GM23338 (cell line): Measurements from ENCODE around the gene XKR8. TPM values are rescaled to one million over a fixed set of nuclear protein-coding genes. Genes with fewer than 3 reads are reported as not detected.

Experiments
- ATAC-seq: fragments of 200-7000 bp; cut with Tn5 transposase; 3 replicates; pipeline ENCODE4 v1.9.1; 2020
- DNase-seq: peaks from one replicate; pipeline ENCODE4 v3.0.0-alpha.2; 2015; ENCODE audit warnings: low spot score
- H2AFZ ChIP-seq: fragments of 200-600 bp; sonication (generic); 2 replicates; pipeline ENCODE4 v1.8.0; 2016; ENCODE audit warnings: antibody characterized with exemption, mild to moderate bottlenecking, moderate library complexity
- H3F3A ChIP-seq: fragments of 200-600 bp; sonication (generic); replicated peaks from 2 replicates; pipeline ENCODE4 v1.8.0; 2017; ENCODE audit warnings: antibody characterized with exemption, mixed run types, low read depth
- H3K27ac ChIP-seq: fragments of 200-600 bp; sonication (generic); 2 replicates; pipeline ENCODE4 v1.6.1; 2016; ENCODE audit warnings: low read depth
- H3K27me3 ChIP-seq: fragments of 200-600 bp; sonication (generic); 2 replicates; pipeline ENCODE4 v1.8.0; 2016; ENCODE audit warnings: mild to moderate bottlenecking, mixed run types, moderate library complexity; ENCODE audit not compliant: insufficient read depth
- H3K36me3 ChIP-seq: fragments of 200-600 bp; sonication (generic); 2 replicates; pipeline ENCODE4 v1.8.0; 2016; ENCODE audit warnings: mild to moderate bottlenecking; ENCODE audit not compliant: insufficient read depth
- H3K4me1 ChIP-seq: fragments of 200-600 bp; sonication (generic); 2 replicates; pipeline ENCODE4 v1.8.0; 2016; ENCODE audit warnings: mild to moderate bottlenecking, moderate library complexity; ENCODE audit not compliant: insufficient read depth
- H3K4me2 ChIP-seq: fragments of 200-600 bp; sonication (generic); 2 replicates; pipeline ENCODE4 v1.7.1; 2017; ENCODE audit warnings: mixed run types
- H3K4me3 ChIP-seq: fragments of 200-600 bp; sonication (generic); 2 replicates; pipeline ENCODE4 v1.6.1; 2016; ENCODE audit warnings: mixed run types
- H3K79me2 ChIP-seq: fragments of 200-600 bp; sonication (generic); replicated peaks from 2 replicates; pipeline ENCODE4 v1.8.0; 2017; ENCODE audit warnings: mild to moderate bottlenecking; ENCODE audit not compliant: insufficient read depth
- H3K9me2 ChIP-seq: fragments of 200-600 bp; sonication (generic); 2 replicates; pipeline ENCODE4 v1.8.0; 2017; ENCODE audit not compliant: insufficient read depth
- H4K20me1 ChIP-seq: fragments of 200-600 bp; sonication (generic); replicated peaks from 2 replicates; pipeline ENCODE4 v1.8.0; 2017; ENCODE audit warnings: mild to moderate bottlenecking; ENCODE audit not compliant: insufficient read depth
- H3K27ac Mint-ChIP-seq: 2 replicates; pipeline ENCODE4 v1.8.0; 2020; ENCODE audit warnings: inconsistent platforms, mild to moderate bottlenecking, moderate library complexity, mixed read lengths
- H3K27me3 Mint-ChIP-seq: 3 replicates; pipeline ENCODE4 v1.8.0; 2022; ENCODE audit warnings: low read depth, mild to moderate bottlenecking, moderate library complexity, mixed read lengths, inconsistent platforms; ENCODE audit not compliant: insufficient read depth, poor library complexity
- H3K36me3 Mint-ChIP-seq: 3 replicates; pipeline ENCODE4 v1.8.0; 2021; ENCODE audit warnings: low read depth, mild to moderate bottlenecking, inconsistent platforms, moderate library complexity, mixed read lengths
- H3K4me1 Mint-ChIP-seq: 3 replicates; pipeline ENCODE4 v1.8.0; 2020; ENCODE audit warnings: mild to moderate bottlenecking, inconsistent platforms, mixed read lengths
- H3K4me3 Mint-ChIP-seq: 3 replicates; pipeline ENCODE4 v1.8.0; 2021; ENCODE audit warnings: moderate library complexity, mild to moderate bottlenecking, inconsistent platforms, mixed read lengths
- H3K9me3 Mint-ChIP-seq: 3 replicates; pipeline ENCODE4 v1.8.0; 2020; ENCODE audit warnings: moderate library complexity, mild to moderate bottlenecking, inconsistent platforms, mixed read lengths
- CREB1 ChIP-seq: fragments of 250-450 bp; sonication (Bioruptor Pico); IDR thresholded peaks from 2 replicates; pipeline ENCODE4 v1.5.0; 2020; ENCODE audit warnings: low read depth, mild to moderate bottlenecking, moderate library complexity
- EZH2 ChIP-seq: fragments of 200-600 bp; sonication (generic); IDR thresholded peaks from one replicate; pipeline ENCODE4 v1.8.0; 2017; ENCODE audit warnings: antibody characterized with exemption, mild to moderate bottlenecking, low read depth; ENCODE audit not compliant: unreplicated experiment
- EZH2phosphoT487 ChIP-seq: fragments of 200-600 bp; sonication (generic); IDR thresholded peaks from one replicate; pipeline ENCODE4 v1.8.1; 2018; ENCODE audit warnings: antibody characterized with exemption; ENCODE audit not compliant: unreplicated experiment
- JUNB ChIP-seq: IDR thresholded peaks from one replicate; pipeline ENCODE4 v1.6.1; 2016; ENCODE audit warnings: antibody characterized with exemption; ENCODE audit not compliant: unreplicated experiment
- NANOG ChIP-seq: IDR thresholded peaks from 2 replicates; pipeline ENCODE4 v1.6.1; 2016; ENCODE audit warnings: antibody characterized with exemption, borderline replicate concordance
- POLR2AphosphoS5 ChIP-seq: IDR thresholded peaks from 2 replicates; pipeline ENCODE4 v1.6.1; 2016; ENCODE audit warnings: antibody characterized with exemption, low read depth
- STAT1 ChIP-seq: IDR thresholded peaks from one replicate; pipeline ENCODE4 v1.6.1; 2016; ENCODE audit warnings: antibody characterized with exemption; ENCODE audit not compliant: unreplicated experiment
- ZNF114 ChIP-seq: fragments of 250-450 bp; sonication (Bioruptor Pico); IDR thresholded peaks from 2 replicates; pipeline ENCODE4 v1.5.0; 2020; ENCODE audit warnings: mild to moderate bottlenecking, moderate library complexity
- ZNF331 ChIP-seq: fragments of 250-450 bp; sonication (Bioruptor Pico); IDR thresholded peaks from 2 replicates; pipeline ENCODE4 v1.5.0; 2020; ENCODE audit warnings: low read depth, mild to moderate bottlenecking, moderate library complexity
- polyA plus RNA-seq: library from polyadenylated mRNA; unstranded; fragments of >200 nt; fragmentation: Nextera tagmentation; extraction: Ambion mirVana; gene quantifications from 2 replicates; pipeline ENCODE4 v1.2.1, GENCODE V29; 2016
- total RNA-seq: library from RNA; depleted of rRNA; stranded (reverse); fragments of >200 nt; shearing (Covaris generic); gene quantifications from 2 replicates; pipeline ENCODE4 v1.2.3, GENCODE V29; 2014
- TF ChIP-seq, protein P1 (sequence below): IDR thresholded peaks from one replicate; pipeline ENCODE4 v1.6.1; 2018; ENCODE audit warnings: antibody characterized with exemption; ENCODE audit not compliant: unreplicated experiment
- TF ChIP-seq, protein P2 (sequence below), 2 experiments: fragments of 200-600 bp in 1 of 2; sonication (generic) in 1 of 2; conservative IDR thresholded peaks; 2 replicates each; pipeline versions ENCODE4 v1.5.1 to v1.6.1; 2016 to 2017; ENCODE audit warnings: antibody characterized with exemption in 2 of 2, low read depth in 2 of 2, mild to moderate bottlenecking in 2 of 2, moderate library complexity in 1 of 2

XKR8 gene
- total and polyA plus RNA-seq, 2 experiments from 2014 or later: 8.2 to 13.1 TPM

DNA sequence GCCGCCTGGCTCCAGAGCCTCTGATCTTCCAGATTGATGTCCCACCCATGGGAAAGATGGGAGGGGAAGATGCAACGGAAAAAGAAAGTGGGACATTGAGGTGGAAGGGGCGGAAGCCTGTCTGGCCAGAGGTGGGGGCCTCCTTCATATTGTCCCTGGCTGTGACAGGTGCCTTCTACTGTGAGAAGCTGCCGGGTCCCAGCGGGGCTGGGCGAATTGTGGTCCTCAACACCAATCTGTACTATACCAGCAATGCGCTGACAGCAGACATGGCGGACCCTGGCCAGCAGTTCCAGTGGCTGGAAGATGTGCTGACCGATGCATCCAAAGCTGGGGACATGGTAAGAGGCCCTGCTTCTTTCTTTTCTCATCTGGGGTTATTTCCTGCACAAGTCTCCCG, 5.6 kb upstream of the XKR8 start:
- TF ChIP-seq, protein P1, sequence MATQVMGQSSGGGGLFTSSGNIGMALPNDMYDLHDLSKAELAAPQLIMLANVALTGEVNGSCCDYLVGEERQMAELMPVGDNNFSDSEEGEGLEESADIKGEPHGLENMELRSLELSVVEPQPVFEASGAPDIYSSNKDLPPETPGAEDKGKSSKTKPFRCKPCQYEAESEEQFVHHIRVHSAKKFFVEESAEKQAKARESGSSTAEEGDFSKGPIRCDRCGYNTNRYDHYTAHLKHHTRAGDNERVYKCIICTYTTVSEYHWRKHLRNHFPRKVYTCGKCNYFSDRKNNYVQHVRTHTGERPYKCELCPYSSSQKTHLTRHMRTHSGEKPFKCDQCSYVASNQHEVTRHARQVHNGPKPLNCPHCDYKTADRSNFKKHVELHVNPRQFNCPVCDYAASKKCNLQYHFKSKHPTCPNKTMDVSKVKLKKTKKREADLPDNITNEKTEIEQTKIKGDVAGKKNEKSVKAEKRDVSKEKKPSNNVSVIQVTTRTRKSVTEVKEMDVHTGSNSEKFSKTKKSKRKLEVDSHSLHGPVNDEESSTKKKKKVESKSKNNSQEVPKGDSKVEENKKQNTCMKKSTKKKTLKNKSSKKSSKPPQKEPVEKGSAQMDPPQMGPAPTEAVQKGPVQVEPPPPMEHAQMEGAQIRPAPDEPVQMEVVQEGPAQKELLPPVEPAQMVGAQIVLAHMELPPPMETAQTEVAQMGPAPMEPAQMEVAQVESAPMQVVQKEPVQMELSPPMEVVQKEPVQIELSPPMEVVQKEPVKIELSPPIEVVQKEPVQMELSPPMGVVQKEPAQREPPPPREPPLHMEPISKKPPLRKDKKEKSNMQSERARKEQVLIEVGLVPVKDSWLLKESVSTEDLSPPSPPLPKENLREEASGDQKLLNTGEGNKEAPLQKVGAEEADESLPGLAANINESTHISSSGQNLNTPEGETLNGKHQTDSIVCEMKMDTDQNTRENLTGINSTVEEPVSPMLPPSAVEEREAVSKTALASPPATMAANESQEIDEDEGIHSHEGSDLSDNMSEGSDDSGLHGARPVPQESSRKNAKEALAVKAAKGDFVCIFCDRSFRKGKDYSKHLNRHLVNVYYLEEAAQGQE: no peak
- TF ChIP-seq JUNB: no peak
- TF ChIP-seq, protein P2, sequence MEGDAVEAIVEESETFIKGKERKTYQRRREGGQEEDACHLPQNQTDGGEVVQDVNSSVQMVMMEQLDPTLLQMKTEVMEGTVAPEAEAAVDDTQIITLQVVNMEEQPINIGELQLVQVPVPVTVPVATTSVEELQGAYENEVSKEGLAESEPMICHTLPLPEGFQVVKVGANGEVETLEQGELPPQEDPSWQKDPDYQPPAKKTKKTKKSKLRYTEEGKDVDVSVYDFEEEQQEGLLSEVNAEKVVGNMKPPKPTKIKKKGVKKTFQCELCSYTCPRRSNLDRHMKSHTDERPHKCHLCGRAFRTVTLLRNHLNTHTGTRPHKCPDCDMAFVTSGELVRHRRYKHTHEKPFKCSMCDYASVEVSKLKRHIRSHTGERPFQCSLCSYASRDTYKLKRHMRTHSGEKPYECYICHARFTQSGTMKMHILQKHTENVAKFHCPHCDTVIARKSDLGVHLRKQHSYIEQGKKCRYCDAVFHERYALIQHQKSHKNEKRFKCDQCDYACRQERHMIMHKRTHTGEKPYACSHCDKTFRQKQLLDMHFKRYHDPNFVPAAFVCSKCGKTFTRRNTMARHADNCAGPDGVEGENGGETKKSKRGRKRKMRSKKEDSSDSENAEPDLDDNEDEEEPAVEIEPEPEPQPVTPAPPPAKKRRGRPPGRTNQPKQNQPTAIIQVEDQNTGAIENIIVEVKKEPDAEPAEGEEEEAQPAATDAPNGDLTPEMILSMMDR (conservative IDR thresholded peaks at IDR 0.05; ENCODE audit: low read depth in 2 of 2): no peak
- H3K9me2 ChIP-seq: no peaks in the 10 kb centered on the region
- H3K27ac ChIP-seq: no peak overlapping the region
- no peak overlapping the region for H3K4me3 Mint-ChIP-seq
- H3K4me1 Mint-ChIP-seq: peaks cover 3% of the 10 kb centered on the region
- H3K79me2 ChIP-seq: no peaks in the 10 kb centered on the region
- H3K27ac Mint-ChIP-seq: no peak overlapping the region
- ATAC-seq (no peak), DNase-seq (no peak)
- H3K27me3 ChIP-seq: no peaks in the 10 kb centered on the region
- peaks cover 5% of the 10 kb centered on the region for H3F3A ChIP-seq
- no peaks in the 10 kb centered on the region; the same call in 1 of the 2 replicates for H4K20me1 ChIP-seq
- peaks cover 49% of the 10 kb centered on the region for H3K36me3 Mint-ChIP-seq
- H3K4me2 ChIP-seq: no peak overlapping the region
- H2AFZ ChIP-seq: no peak overlapping the region
- peaks cover 6% of the 10 kb centered on the region; the same call in 1 of the 2 replicates for H3K4me1 ChIP-seq
- H3K4me3 ChIP-seq: no peak overlapping the region
- H3K36me3 ChIP-seq: peaks cover 16% of the 10 kb centered on the region
- H3K9me3 Mint-ChIP-seq: no peaks in the 10 kb centered on the region
- H3K27me3 Mint-ChIP-seq: peaks cover 4% of the 10 kb centered on the region

GRCh38 chr1:27955076-27955475, 4.7 kb upstream of the XKR8 start:
- Histone ChIP-seq H3K4me1 (peaks cover 6% of the 10 kb centered on the region; the same call in 1 of the 2 replicates), H3K79me2 (no peaks in the 10 kb centered on the region), H4K20me1 (no peaks in the 10 kb centered on the region; the same call in 1 of the 2 replicates), H2AFZ (no peak overlapping the region), H3K36me3 (peaks cover 16% of the 10 kb centered on the region), H3K4me3 (no peak overlapping the region), H3K27ac (no peak overlapping the region), H3K9me2 (no peaks in the 10 kb centered on the region), H3K27me3 (no peaks in the 10 kb centered on the region), H3F3A (peaks cover 10% of the 10 kb centered on the region), H3K4me2 (no peak overlapping the region)
- no peaks in the 10 kb centered on the region for H3K9me3 Mint-ChIP-seq
- no peak for ATAC-seq
- H3K27me3 Mint-ChIP-seq: peaks cover 9% of the 10 kb centered on the region
- peak overlapping the region; percentile 20; the same call in 1 of the 2 replicates for H3K27ac Mint-ChIP-seq
- H3K4me1 Mint-ChIP-seq: peaks cover 7% of the 10 kb centered on the region
- DNase-seq: no peak
- no peak overlapping the region; the same call in 2 of the 3 replicates for H3K4me3 Mint-ChIP-seq
- H3K36me3 Mint-ChIP-seq: peaks cover 52% of the 10 kb centered on the region
- TF ChIP-seq NANOG (no peak), POLR2AphosphoS5 (no peak), ZNF114 (CRISPR knock-in tag) (no peak), ZNF331 (no peak), EZH2phosphoT487 (no peak), STAT1 (no peak), EZH2 (no peak), CREB1 (CRISPR knock-in tag) (no peak), JUNB (no peak)
- TF ChIP-seq, protein P2 (conservative IDR thresholded peaks at IDR 0.05; ENCODE audit: low read depth in 2 of 2): no peak
- TF ChIP-seq, protein P1: no peak
